ENCODE measurements around the gene CEBPZOS. TPM values are rescaled to one million over a fixed set of nuclear protein-coding genes. Genes with fewer than 3 reads are reported as not detected.

CEBPZOS gene
- total RNA-seq, 3 donors from 2014 or later (not counting 1 experiment from before 2014, with no cell fraction given), result 30.3 to 37.0 (median 30.9) TPM

- intact Hi-C loops (cut with micrococcal nuclease), result no loop called here
- Histone ChIP-seq H3K27ac (ENCODE audit: low read length) (no peak overlapping the region), H3K4me1 (ENCODE audit: control insufficient read depth, insufficient read depth, low read length) (no peaks in the 10 kb centered on the region), H3K36me3 (ENCODE audit: control insufficient read depth, insufficient read depth, low read length) (peaks cover 86% of the 10 kb centered on the region), H3K9me3 (ENCODE audit: control insufficient read depth, insufficient read depth, low read length) (no peaks in the 10 kb centered on the region), H3K4me3 (ENCODE audit: low read length) (no peak overlapping the region), H3K27me3 (ENCODE audit: control insufficient read depth, insufficient read depth, low read length) (no peaks in the 10 kb centered on the region)
- ATAC-seq (no peak), DNase-seq (no peak)
- H3K36me3 Mint-ChIP-seq, result peaks cover 34% of the 10 kb centered on the region
- no peak overlapping the region for H3K27ac Mint-ChIP-seq
- H3K4me1 Mint-ChIP-seq, result no peaks in the 10 kb centered on the region
- H3K4me3 Mint-ChIP-seq, result no peak overlapping the region
- no peak for TF ChIP-seq CTCF (IDR thresholded peaks at IDR 0.05)
- no peaks in the 10 kb centered on the region for H3K27me3 Mint-ChIP-seq (ENCODE audit: low read depth in 2 of 2)
- no peaks in the 10 kb centered on the region for H3K9me3 Mint-ChIP-seq
- WGBS (ENCODE audit: insufficient coverage), result 97% methylated on average over 4 of the region's 5 CpGs
These were observed 54.8 kb downstream of the CEBPZOS start for GRCh38 chr2:37250869-37251740.

Other genes with a start within 250 kb of the CEBPZOS start
- 10 to 100 TPM; 43.1 to 49.9 (median 43.4) TPM for gene STRN, start 230.0 kb upstream of the CEBPZOS start, total RNA-seq
- 10 to 100 TPM; 31.1 to 53.9 (median 39.9) TPM for gene HEATR5B, start 112.1 kb upstream of the CEBPZOS start, total RNA-seq
- 10 to 100 TPM in 1 of 3 donors, 1 to 10 TPM in 2; 6.5 to 18.2 (median 8.6) TPM for gene GPATCH11, start 112.0 kb upstream of the CEBPZOS start, total RNA-seq
- 10 to 100 TPM; 29.9 to 47.3 (median 43.9) TPM for gene EIF2AK2, start 39.5 kb upstream of the CEBPZOS start, total RNA-seq
- not detected for gene SULT6B1, start 7.8 kb upstream of the CEBPZOS start, total RNA-seq
- gene CEBPZ, start 35.1 kb downstream of the CEBPZOS start, total RNA-seq, result 10 to 100 TPM; 51.0 to 58.1 (median 54.5) TPM
- 10 to 100 TPM; 13.4 to 24.1 (median 19.7) TPM for gene NDUFAF7, start 35.2 kb downstream of the CEBPZOS start, total RNA-seq
- gene PRKD3, start 128.3 kb downstream of the CEBPZOS start, total RNA-seq, result 10 to 100 TPM; 64.4 to 76.2 (median 65.1) TPM
- gene QPCT, start 148.1 kb downstream of the CEBPZOS start, total RNA-seq, result 1 to 10 TPM in 2 of 3 donors, under 1 TPM in 1; 0.38 to 2.1 (median 2.1) TPM

Measured in natural killer cell (primary cell).